Measurements from ENCODE around the gene SLC6A13. TPM values are rescaled to one million over a fixed set of nuclear protein-coding genes. Genes with fewer than 3 reads are reported as not detected.

The SLC6A13 gene
- total and polyA plus RNA-seq, 2 donors, result 0.06 to 0.53 TPM

GRCh38 chr12:256225-256624 is 6.4 kb downstream of the SLC6A13 start:
- WGBS, result 94% methylated on average over 6 of the region's 6 CpGs
- H3K4me1 ChIP-seq (ENCODE audit: insufficient read depth), result no peaks in the 10 kb centered on the region
- no peak for DNase-seq (ENCODE audit: extremely low spot score)

GRCh38 chr12:254912-255311 is 7.7 kb downstream of the SLC6A13 start:
- no peaks in the 10 kb centered on the region for H3K36me3 ChIP-seq (ENCODE audit: insufficient read depth)
- H3K27ac ChIP-seq (ENCODE audit: low read depth), result no peak overlapping the region
- no peak for DNase-seq (ENCODE audit: extremely low spot score)
- WGBS, result 81% methylated on average over 9 of the region's 9 CpGs
- no peak overlapping the region for H3K4me3 ChIP-seq (ENCODE audit: low read depth, low read length)
- no peaks in the 10 kb centered on the region for H3K4me1 ChIP-seq (ENCODE audit: insufficient read depth)

More at GRCh38 chr12:256225-256624, 6.4 kb downstream of the SLC6A13 start:
- Histone ChIP-seq H3K36me3 (ENCODE audit: insufficient read depth) (no peaks in the 10 kb centered on the region), H3K4me3 (ENCODE audit: low read depth, low read length) (no peak overlapping the region), H3K27ac (ENCODE audit: low read depth) (no peak overlapping the region)

DNA sequence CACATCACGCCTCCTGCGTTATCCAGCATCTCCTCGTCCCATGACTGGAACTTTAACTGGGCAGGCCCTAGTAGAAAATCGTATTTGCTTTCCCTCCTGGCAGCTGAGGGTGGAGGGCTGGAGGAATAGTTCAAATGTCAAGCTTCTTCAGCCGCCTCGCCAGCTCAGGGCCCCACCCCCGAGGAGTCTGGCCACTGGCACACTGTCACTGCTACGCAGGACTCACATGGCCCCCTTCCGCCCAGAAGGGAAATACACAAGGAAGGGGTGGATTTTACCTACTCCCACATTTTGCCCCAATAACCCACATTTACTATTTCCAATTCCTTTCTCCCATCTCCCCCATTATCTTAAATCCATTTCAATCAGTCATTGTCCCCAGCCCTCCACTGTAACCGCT is 8.6 kb downstream of the SLC6A13 start:
- Histone ChIP-seq H3K4me1 (ENCODE audit: insufficient read depth) (no peaks in the 10 kb centered on the region), H3K4me3 (ENCODE audit: low read depth, low read length) (no peak overlapping the region), H3K36me3 (ENCODE audit: insufficient read depth) (no peaks in the 10 kb centered on the region), H3K27ac (ENCODE audit: low read depth) (no peak overlapping the region)
- 56% methylated on average over 10 of the region's 10 CpGs for WGBS
- no peak for DNase-seq (ENCODE audit: extremely low spot score)

DNA sequence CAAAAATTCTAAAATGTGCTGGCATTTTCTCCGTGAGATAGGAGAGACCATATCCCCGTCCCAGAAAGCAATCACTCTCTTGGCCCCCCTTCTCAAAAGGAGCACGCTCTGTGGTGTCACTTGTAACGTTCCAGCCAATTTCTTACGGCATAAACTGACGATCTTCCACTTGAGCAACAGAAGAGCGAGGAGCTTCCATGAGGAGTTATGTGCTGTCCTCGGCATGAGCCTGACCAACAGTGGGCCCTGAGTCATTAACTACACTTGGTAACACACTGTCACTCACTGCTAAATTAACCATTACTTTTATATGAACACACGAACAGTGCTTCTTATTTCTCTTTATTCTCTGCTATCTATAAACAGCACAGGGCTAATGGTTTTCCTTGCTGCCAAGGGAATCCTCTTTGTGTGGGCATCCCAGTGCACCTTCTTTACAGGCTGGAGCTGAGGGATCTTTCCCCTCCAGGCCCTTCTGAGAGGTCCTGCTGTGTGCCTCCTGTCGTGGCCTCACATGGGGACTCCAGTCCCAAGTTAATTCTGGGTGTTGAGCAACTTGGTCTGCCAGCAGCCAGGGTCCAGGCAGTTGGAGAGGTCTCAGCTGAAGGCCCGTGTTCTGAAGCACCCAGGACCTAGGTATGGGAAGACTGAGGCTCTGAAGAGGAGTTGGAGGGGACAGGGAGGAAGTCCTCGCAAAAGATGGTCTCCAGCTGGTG is 9.4 kb downstream of the SLC6A13 start:
- H3K27ac ChIP-seq (ENCODE audit: low read depth), result no peak overlapping the region
- 77% methylated on average over 12 of the region's 12 CpGs for WGBS
- no peaks in the 10 kb centered on the region for H3K36me3 ChIP-seq (ENCODE audit: insufficient read depth)
- DNase-seq (ENCODE audit: extremely low spot score), result no peak
- no peak overlapping the region for H3K4me3 ChIP-seq (ENCODE audit: low read depth, low read length)
- H3K4me1 ChIP-seq (ENCODE audit: insufficient read depth), result no peaks in the 10 kb centered on the region

DNA sequence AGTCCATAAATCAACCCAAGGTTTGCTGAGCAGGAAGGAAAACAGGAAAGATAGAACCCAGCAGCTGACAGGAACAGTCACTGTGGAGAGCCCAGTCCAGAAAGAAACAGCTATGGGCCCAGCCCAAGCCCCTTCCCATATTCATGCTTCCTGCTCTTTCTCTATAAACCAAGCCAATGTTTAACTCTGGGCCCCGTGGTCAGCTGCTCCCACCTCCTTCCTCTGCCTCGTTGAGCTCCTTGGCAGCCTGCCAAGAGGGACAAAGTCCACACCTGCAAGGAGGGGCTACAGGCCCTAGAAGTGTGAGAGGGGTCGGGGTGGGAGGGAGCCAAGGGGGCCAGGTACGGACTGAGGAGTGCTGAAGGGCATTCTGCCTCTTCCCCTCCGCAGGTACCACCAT is 10.0 kb downstream of the SLC6A13 start:
- WGBS, result 41% methylated on average over 5 of the region's 5 CpGs
- Histone ChIP-seq H3K36me3 (ENCODE audit: insufficient read depth) (no peaks in the 10 kb centered on the region), H3K4me1 (ENCODE audit: insufficient read depth) (no peaks in the 10 kb centered on the region), H3K4me3 (ENCODE audit: low read depth, low read length) (no peak overlapping the region), H3K27ac (ENCODE audit: low read depth) (no peak overlapping the region)
- DNase-seq (ENCODE audit: extremely low spot score), result no peak

GRCh38 chr12:247271-247670 is 15.4 kb downstream of the SLC6A13 start:
- no peak for DNase-seq (ENCODE audit: extremely low spot score)
- WGBS, result 82% methylated on average over 3 of the region's 3 CpGs

GRCh38 chr12:243381-243780 is 19.3 kb downstream of the SLC6A13 start:
- H3K36me3 ChIP-seq (ENCODE audit: insufficient read depth), result no peaks in the 10 kb centered on the region
- no peak overlapping the region for H3K27ac ChIP-seq (ENCODE audit: low read depth)
- WGBS, result 51% methylated on average over 4 of the region's 4 CpGs
- H3K4me3 ChIP-seq (ENCODE audit: low read depth, low read length), result no peak overlapping the region
- no peak for DNase-seq (ENCODE audit: extremely low spot score)
- H3K4me1 ChIP-seq (ENCODE audit: insufficient read depth), result no peaks in the 10 kb centered on the region

More at GRCh38 chr12:247271-247670, 15.4 kb downstream of the SLC6A13 start:
- H3K4me1 ChIP-seq (ENCODE audit: insufficient read depth), result no peaks in the 10 kb centered on the region
- H3K36me3 ChIP-seq (ENCODE audit: insufficient read depth), result no peaks in the 10 kb centered on the region
- H3K4me3 ChIP-seq (ENCODE audit: low read depth, low read length), result no peak overlapping the region
- H3K27ac ChIP-seq (ENCODE audit: low read depth), result no peak overlapping the region

DNA sequence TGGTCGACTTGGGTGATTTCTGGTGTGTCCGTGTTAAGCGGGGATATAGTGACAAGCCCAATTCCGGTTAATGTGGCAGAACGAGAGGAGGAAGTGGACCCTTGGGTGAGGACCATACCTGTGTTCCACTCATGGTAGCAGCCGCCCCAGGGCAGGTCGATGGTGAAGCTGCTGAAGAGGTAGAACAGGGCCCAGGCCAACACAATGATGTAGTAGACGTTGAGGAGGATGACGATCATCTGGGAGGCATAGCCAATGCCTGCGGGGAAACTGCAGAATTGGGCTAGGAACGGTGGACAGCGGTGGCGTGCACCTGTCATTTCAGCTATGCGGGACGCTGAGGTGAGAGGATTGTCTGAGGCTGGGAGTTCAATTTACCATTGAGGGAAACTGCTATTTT is 20.1 kb downstream of the SLC6A13 start:
- H3K27ac ChIP-seq (ENCODE audit: low read depth), result no peak overlapping the region
- no peak for DNase-seq (ENCODE audit: extremely low spot score)
- H3K36me3 ChIP-seq (ENCODE audit: insufficient read depth), result no peaks in the 10 kb centered on the region
- H3K4me3 ChIP-seq (ENCODE audit: low read depth, low read length), result no peak overlapping the region
- H3K4me1 ChIP-seq (ENCODE audit: insufficient read depth), result no peaks in the 10 kb centered on the region
- 93% methylated on average over 15 of the region's 15 CpGs for WGBS

DNA sequence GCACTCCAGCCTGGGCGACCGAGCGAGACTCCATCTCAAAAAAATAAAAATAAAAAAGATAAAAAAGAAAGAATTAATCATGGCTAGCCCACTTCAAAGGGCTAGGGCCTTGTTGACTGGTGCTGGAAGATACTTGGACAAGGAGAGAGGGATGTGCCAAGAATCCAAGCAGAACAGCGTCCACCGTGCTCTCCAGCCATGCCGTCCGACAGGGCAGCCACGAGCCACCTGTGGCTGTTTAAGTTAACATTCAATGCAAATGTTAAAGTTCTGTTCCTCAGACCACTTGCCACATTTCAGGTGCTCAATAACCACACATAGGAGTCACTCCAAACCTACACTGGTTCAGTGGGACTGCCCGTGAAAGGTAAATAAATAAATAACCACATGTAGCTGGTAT is 21.4 kb downstream of the SLC6A13 start:
- WGBS, result 90% methylated on average over 9 of the region's 9 CpGs
- no peak overlapping the region for H3K4me3 ChIP-seq (ENCODE audit: low read depth, low read length)
- no peak overlapping the region for H3K27ac ChIP-seq (ENCODE audit: low read depth)
- no peaks in the 10 kb centered on the region for H3K4me1 ChIP-seq (ENCODE audit: insufficient read depth)
- no peaks in the 10 kb centered on the region for H3K36me3 ChIP-seq (ENCODE audit: insufficient read depth)
- no peak for DNase-seq (ENCODE audit: extremely low spot score)

DNA sequence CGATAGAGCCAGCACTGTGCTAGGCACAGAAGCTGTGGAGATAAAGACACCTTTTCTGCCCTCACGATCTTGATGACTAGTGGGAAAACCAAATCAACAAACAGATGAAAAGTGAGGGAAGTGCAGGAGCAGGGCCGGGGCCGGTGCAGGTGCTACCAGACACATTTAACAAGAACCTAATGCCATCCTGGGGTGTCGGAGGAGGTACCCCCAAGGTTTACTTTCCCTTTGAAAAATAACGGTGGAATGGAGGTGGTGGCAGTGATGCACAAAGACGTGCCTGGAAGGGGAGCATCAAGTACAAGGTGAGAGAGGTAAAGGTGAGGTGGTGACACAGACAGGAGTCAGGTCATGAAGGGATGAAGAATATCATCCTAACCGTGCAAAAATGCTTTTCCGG is 22.1 kb downstream of the SLC6A13 start:
- Histone ChIP-seq H3K27ac (ENCODE audit: low read depth) (no peak overlapping the region), H3K4me1 (ENCODE audit: insufficient read depth) (no peaks in the 10 kb centered on the region), H3K4me3 (ENCODE audit: low read depth, low read length) (no peak overlapping the region), H3K36me3 (ENCODE audit: insufficient read depth) (no peaks in the 10 kb centered on the region)
- DNase-seq (ENCODE audit: extremely low spot score), result no peak
- 90% methylated on average over 9 of the region's 9 CpGs for WGBS

DNA sequence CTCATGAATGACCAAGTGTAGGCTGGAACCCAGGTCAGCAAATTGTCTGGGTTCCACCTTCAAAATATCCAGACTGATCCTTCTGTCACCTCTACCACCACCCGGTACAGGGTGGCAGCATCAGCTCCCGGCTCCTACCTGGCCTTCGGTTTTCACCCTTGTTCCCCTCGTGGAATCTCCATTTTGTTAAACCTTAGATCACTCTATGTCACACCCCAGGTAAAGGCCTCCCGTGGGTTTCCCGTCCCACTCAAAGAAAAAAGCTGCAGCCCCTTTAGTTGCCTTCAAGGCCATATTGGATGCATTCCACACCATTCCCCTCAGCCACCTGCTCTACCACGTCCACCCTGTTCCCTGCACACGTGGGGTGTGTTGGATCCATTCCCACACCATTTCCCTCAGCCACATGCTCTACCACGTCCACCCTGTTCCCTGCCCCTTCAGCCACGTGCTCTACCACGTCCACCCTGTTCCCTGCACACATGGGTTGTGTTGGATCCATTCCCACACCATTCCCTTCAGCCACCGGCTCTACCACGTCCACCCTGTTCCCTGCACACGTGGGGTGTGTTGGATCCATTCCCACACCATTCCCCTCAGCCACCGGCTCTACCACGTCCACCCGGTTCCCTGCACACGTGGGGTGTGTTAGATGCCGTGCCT is 23.8 kb downstream of the SLC6A13 start:
- WGBS, result 67% methylated on average over 19 of the region's 19 CpGs
- no peak for DNase-seq (ENCODE audit: extremely low spot score)
- Histone ChIP-seq H3K4me1 (ENCODE audit: insufficient read depth) (no peaks in the 10 kb centered on the region), H3K36me3 (ENCODE audit: insufficient read depth) (no peaks in the 10 kb centered on the region), H3K27ac (ENCODE audit: low read depth) (no peak overlapping the region), H3K4me3 (ENCODE audit: low read depth, low read length) (no peak overlapping the region)

DNA sequence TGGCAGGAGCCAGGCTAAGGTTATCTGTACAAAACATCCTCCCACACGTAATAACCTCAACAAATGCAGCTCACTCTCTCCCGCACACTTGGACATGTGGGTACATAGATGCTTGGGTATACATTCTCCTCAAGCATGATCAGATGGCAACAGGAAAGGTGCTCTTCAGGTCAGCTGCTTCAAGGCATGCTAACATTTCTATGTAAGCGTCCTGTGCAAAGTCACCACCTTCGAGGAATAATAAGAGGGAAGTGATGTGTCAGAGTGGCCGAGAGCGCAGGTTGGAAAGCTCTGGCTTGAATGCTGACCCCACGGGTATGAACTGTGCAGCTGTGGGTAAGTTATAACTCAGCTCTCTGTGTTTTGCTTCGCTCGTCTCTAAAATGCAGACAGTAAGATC is 24.5 kb downstream of the SLC6A13 start:
- Histone ChIP-seq H3K4me1 (ENCODE audit: insufficient read depth) (no peaks in the 10 kb centered on the region), H3K27ac (ENCODE audit: low read depth) (no peak overlapping the region), H3K4me3 (ENCODE audit: low read depth, low read length) (no peak overlapping the region), H3K36me3 (ENCODE audit: insufficient read depth) (no peaks in the 10 kb centered on the region)
- 86% methylated on average over 9 of the region's 9 CpGs for WGBS
- DNase-seq (ENCODE audit: extremely low spot score), result no peak

DNA sequence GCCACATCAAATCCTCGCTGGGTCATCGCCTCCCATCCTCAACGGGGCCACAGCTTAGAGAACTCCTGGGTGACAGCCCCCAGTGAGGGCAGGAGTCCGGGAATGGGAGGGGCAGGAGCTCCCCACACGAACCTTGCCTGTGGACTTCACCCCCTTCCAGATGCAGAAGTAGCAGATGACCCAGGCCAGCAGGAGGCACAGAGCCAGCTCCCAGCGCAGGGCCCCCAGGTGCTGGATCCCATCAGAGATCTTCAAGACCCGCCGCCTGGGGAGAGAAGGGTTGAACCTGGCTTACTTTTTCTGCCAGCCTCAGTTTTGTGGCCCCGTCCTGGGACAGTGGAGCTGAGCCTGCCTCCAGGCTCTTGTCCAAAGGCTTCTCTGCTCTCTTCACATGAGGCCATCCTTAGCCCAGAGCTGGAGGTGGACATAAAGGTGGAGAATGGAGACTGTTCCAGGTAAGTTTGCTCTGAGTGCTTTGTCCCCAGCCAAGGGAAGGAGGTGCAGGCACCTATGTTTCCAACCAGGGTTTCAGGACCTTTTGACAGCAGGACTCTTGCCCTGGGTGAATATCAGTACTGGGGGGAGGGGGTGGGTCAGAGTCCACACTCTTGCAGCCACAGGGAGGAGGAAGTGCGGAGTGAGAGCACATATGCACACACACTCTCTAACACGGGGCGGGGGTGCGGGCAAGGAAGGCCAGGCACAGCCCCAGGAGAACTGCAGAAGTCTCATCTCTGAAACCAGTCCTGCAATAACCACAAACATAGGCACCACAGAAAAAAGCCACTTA is 25.4 kb downstream of the SLC6A13 start:
- Histone ChIP-seq H3K27ac (ENCODE audit: low read depth) (no peak overlapping the region), H3K4me3 (ENCODE audit: low read depth, low read length) (no peak overlapping the region), H3K4me1 (ENCODE audit: insufficient read depth) (no peaks in the 10 kb centered on the region), H3K36me3 (ENCODE audit: insufficient read depth) (no peaks in the 10 kb centered on the region)
- DNase-seq (ENCODE audit: extremely low spot score), result no peak
- WGBS, result 86% methylated on average over 13 of the region's 13 CpGs

- WGBS, result 79% methylated on average over 3 of the region's 3 CpGs
- Histone ChIP-seq H3K4me3 (ENCODE audit: low read depth, low read length) (no peak overlapping the region), H3K36me3 (ENCODE audit: insufficient read depth) (no peaks in the 10 kb centered on the region), H3K27ac (ENCODE audit: low read depth) (no peak overlapping the region), H3K4me1 (ENCODE audit: insufficient read depth) (no peaks in the 10 kb centered on the region)
- no peak for DNase-seq (ENCODE audit: extremely low spot score)
Observed at GRCh38 chr12:236445-236844, 26.2 kb downstream of the SLC6A13 start.

All from urinary bladder (tissue), 4 donors.